Natural killer cell (primary cell): ENCODE data around the gene ZNRF4. TPM values are rescaled to one million over a fixed set of nuclear protein-coding genes. Genes with fewer than 3 reads are reported as not detected.
"Not testable (repeated sequence)": the region's sequence is repeated elsewhere in the genome, so short reads cannot be mapped to it uniquely, and the experiment has no call there.

Experiments used
- ATAC-seq, 3 donors: fragments of 150-1000 bp in 2 of 3; fragments of 200-7000 bp in 1 of 3; cut with Tn5 transposase; 1 replicate in 1 of 3; 2 replicates in 2 of 3; pipeline ENCODE4 v1.10.0; 2021; ENCODE audit warnings: mild to moderate bottlenecking in 2 of 3, moderate library complexity in 2 of 3
- DNase-seq, 2 donors: peaks; one replicate each; pipeline versions ENCODE4 v3.0.0 to v3.0.0-alpha.2; 2013 to 2021; ENCODE audit warnings: mixed read lengths in 1 of 2
- H3K27ac ChIP-seq: one replicate; pipeline ENCODE4 v1.5.1; 2013; ENCODE audit warnings: mild to moderate bottlenecking, low read length
- H3K27me3 ChIP-seq: one replicate; pipeline ENCODE4 v1.6.1; 2013; ENCODE audit warnings: low read length; ENCODE audit not compliant: control insufficient read depth, insufficient read depth
- H3K36me3 ChIP-seq: one replicate; pipeline ENCODE4 v1.6.1; 2013; ENCODE audit warnings: low read length; ENCODE audit not compliant: control insufficient read depth, insufficient read depth
- H3K4me1 ChIP-seq: one replicate; pipeline ENCODE4 v1.6.1; 2013; ENCODE audit warnings: low read length; ENCODE audit not compliant: control insufficient read depth, insufficient read depth
- H3K4me3 ChIP-seq: one replicate; pipeline ENCODE4 v1.5.1; 2013; ENCODE audit warnings: low read length
- H3K9me3 ChIP-seq: one replicate; pipeline ENCODE4 v1.6.1; 2013; ENCODE audit warnings: low read length; ENCODE audit not compliant: control insufficient read depth, insufficient read depth
- H3K27ac Mint-ChIP-seq, 2 donors: one replicate each; pipeline ENCODE4 v1.8.0; 2022; ENCODE audit warnings: mild to moderate bottlenecking in 2 of 2, mixed read lengths in 2 of 2, moderate library complexity in 1 of 2
- H3K27me3 Mint-ChIP-seq, 2 donors: one replicate each; pipeline ENCODE4 v1.8.0; 2022; ENCODE audit warnings: low read depth in 2 of 2, mixed read lengths in 2 of 2
- H3K36me3 Mint-ChIP-seq: one replicate; pipeline ENCODE4 v1.8.0; 2022; ENCODE audit warnings: mixed read lengths
- H3K4me1 Mint-ChIP-seq, 2 donors: one replicate each; pipeline ENCODE4 v1.8.0; 2022; ENCODE audit warnings: mixed read lengths in 2 of 2
- H3K4me3 Mint-ChIP-seq: one replicate; pipeline ENCODE4 v1.8.0; 2022; ENCODE audit warnings: mild to moderate bottlenecking, moderate library complexity, mixed read lengths
- H3K9me3 Mint-ChIP-seq, 2 donors: one replicate each; pipeline ENCODE4 v1.8.0; 2022; ENCODE audit warnings: mixed read lengths in 2 of 2
- CTCF ChIP-seq: fragments of 200-600 bp; IDR thresholded peaks from one replicate; pipeline ENCODE4 v1.8.0; 2022; ENCODE audit warnings: antibody characterized with exemption
- WGBS: methylation state at CpG from one replicate; pipeline ENCODE4 v1.1.7; 2013; ENCODE audit warnings: missing lambda C conversion rate; ENCODE audit not compliant: insufficient coverage; 5-methylcytosine and 5-hydroxymethylcytosine counted together
- intact Hi-C: fragments of 100-400 bp; cut with micrococcal nuclease; formaldehyde crosslinking; loops from one replicate; pipeline ENCODE4 v1.14.2; 2022
- total RNA-seq, 4 donors: library from RNA; stranded (reverse); fragments of 120-200 nt in 1 of 4; gene quantifications; one replicate each; pipeline versions ENCODE4 v1.2.3 to v1.2.4, GENCODE V29; 2013 to 2022

Gene ZNRF4
- total RNA-seq, 3 donors from 2014 or later (not counting 1 experiment from before 2014, with no cell fraction given): not detected

GRCh38 chr19:5484398-5485285, 29.4 kb downstream of the ZNRF4 start:
- intact Hi-C loops: no loop called here
- H3K36me3 ChIP-seq: no peaks in the 10 kb centered on the region
- Mint-ChIP-seq H3K27ac (no peak overlapping the region), H3K36me3 (no peaks in the 10 kb centered on the region), H3K27me3 (peaks cover 21 to 35% of the 10 kb centered on the region in 2 donors), H3K4me3 (no peak overlapping the region), H3K9me3 (peaks cover 0 to 3% of the 10 kb centered on the region in 2 donors), H3K4me1 (no peaks in the 10 kb centered on the region)
- no peak overlapping the region for H3K4me3 ChIP-seq
- H3K4me1 ChIP-seq: no peaks in the 10 kb centered on the region
- no peaks in the 10 kb centered on the region for H3K27me3 ChIP-seq
- 38% methylated on average over 13 of the region's 13 CpGs for WGBS
- H3K9me3 ChIP-seq: no peaks in the 10 kb centered on the region
- no peak for DNase-seq
- no peak for TF ChIP-seq CTCF
- H3K27ac ChIP-seq: no peak overlapping the region
- ATAC-seq: no peak

GRCh38 chr19:5485286-5485636, 30.0 kb downstream of the ZNRF4 start:
- Histone ChIP-seq H3K9me3 (no peaks in the 10 kb centered on the region), H3K27ac (no peak overlapping the region), H3K27me3 (no peaks in the 10 kb centered on the region), H3K36me3 (no peaks in the 10 kb centered on the region), H3K4me1 (no peaks in the 10 kb centered on the region), H3K4me3 (no peak overlapping the region)
- ATAC-seq (no peak), DNase-seq (no peak)
- peaks cover 18 to 37% of the 10 kb centered on the region in 2 donors for H3K27me3 Mint-ChIP-seq
- no peak overlapping the region for H3K4me3 Mint-ChIP-seq
- TF ChIP-seq CTCF: no peak
- no peak overlapping the region for H3K27ac Mint-ChIP-seq
- WGBS: 62% methylated on average over 3 of the region's 3 CpGs
- H3K4me1 Mint-ChIP-seq: no peaks in the 10 kb centered on the region
- intact Hi-C loops: no loop called here
- peaks cover 0 to 3% of the 10 kb centered on the region in 2 donors for H3K9me3 Mint-ChIP-seq
- no peaks in the 10 kb centered on the region for H3K36me3 Mint-ChIP-seq

GRCh38 chr19:5485658-5486057, 30.4 kb downstream of the ZNRF4 start:
- H3K4me3 Mint-ChIP-seq, H3K36me3 ChIP-seq, H3K27me3 ChIP-seq, H3K27ac ChIP-seq, H3K9me3 Mint-ChIP-seq, H3K9me3 ChIP-seq, intact Hi-C loops, H3K4me1 Mint-ChIP-seq, ATAC-seq, H3K36me3 Mint-ChIP-seq, H3K27ac Mint-ChIP-seq, DNase-seq, H3K4me3 ChIP-seq, H3K4me1 ChIP-seq: not testable (repeated sequence)
- WGBS: 83% methylated on average over 4 of the region's 4 CpGs
- H3K27me3 Mint-ChIP-seq: peaks cover 18 to 38% of the 10 kb centered on the region in 2 donors

GRCh38 chr19:5487222-5487621, 32.0 kb downstream of the ZNRF4 start:
- Mint-ChIP-seq H3K27me3 (peaks cover 17 to 38% of the 10 kb centered on the region in 2 donors), H3K4me3 (no peak overlapping the region), H3K36me3 (no peaks in the 10 kb centered on the region), H3K9me3 (peaks cover 0 to 2% of the 10 kb centered on the region in 2 donors), H3K27ac (no peak overlapping the region), H3K4me1 (no peaks in the 10 kb centered on the region)
- Histone ChIP-seq H3K9me3 (no peaks in the 10 kb centered on the region), H3K27me3 (peaks cover 1% of the 10 kb centered on the region), H3K4me3 (no peak overlapping the region), H3K4me1 (no peaks in the 10 kb centered on the region), H3K36me3 (no peaks in the 10 kb centered on the region), H3K27ac (no peak overlapping the region)
- intact Hi-C loops: no loop called here
- no peak for TF ChIP-seq CTCF
- DNase-seq (no peak), ATAC-seq (no peak)
- WGBS: 52% methylated on average over 7 of the region's 7 CpGs
